Activated T-cell treated with anti-CD3 and anti-CD28 coated beads, Interleukin-2, amount 50 U/mL, for 4 hours (primary cell): ENCODE measurements around the gene GNAI1. TPM values are rescaled to one million over a fixed set of nuclear protein-coding genes. Genes with fewer than 3 reads are reported as not detected.

Source experiments
- ATAC-seq, 2 donors: fragments of 200-7000 bp; cut with Tn5 transposase; one replicate each; pipeline ENCODE4 v1.10.0; 2021
- DNase-seq: peaks from one replicate; pipeline ENCODE4 v3.0.0-alpha.2; 2020
- H3K27me3 Mint-ChIP-seq: one replicate; pipeline ENCODE4 v1.8.0; 2021; ENCODE audit warnings: low read depth, mixed read lengths
- H3K36me3 Mint-ChIP-seq: one replicate; pipeline ENCODE4 v1.8.0; 2022; ENCODE audit warnings: mixed read lengths; ENCODE audit not compliant: insufficient read depth
- H3K4me1 Mint-ChIP-seq: one replicate; pipeline ENCODE4 v1.8.0; 2021; ENCODE audit warnings: low read depth, mixed read lengths
- H3K4me3 Mint-ChIP-seq: one replicate; pipeline ENCODE4 v1.8.0; 2021; ENCODE audit warnings: mild to moderate bottlenecking, moderate library complexity, mixed read lengths
- H3K9me3 Mint-ChIP-seq: one replicate; pipeline ENCODE4 v1.8.0; 2021; ENCODE audit warnings: mixed read lengths
- total RNA-seq, 3 donors: library from RNA; stranded (reverse); gene quantifications; one replicate each; pipeline ENCODE4 v1.2.1, GENCODE V29; 2021

Gene GNAI1
- total RNA-seq, 3 donors from 2014 or later, result 2.0 to 7.2 (median 3.8) TPM

GRCh38 chr7:80253237-80253636 lies 118.6 kb downstream of the GNAI1 start:
- Mint-ChIP-seq H3K27me3 (no peaks in the 10 kb centered on the region), H3K9me3 (peaks cover 7% of the 10 kb centered on the region), H3K4me3 (no peak overlapping the region), H3K4me1 (no peaks in the 10 kb centered on the region), H3K36me3 (no peaks in the 10 kb centered on the region)
- ATAC-seq (no peak), DNase-seq (no peak)

- Mint-ChIP-seq H3K9me3 (peaks cover 7% of the 10 kb centered on the region), H3K4me1 (no peaks in the 10 kb centered on the region), H3K27me3 (no peaks in the 10 kb centered on the region), H3K4me3 (no peak overlapping the region), H3K36me3 (no peaks in the 10 kb centered on the region)
- DNase-seq, result no peak
- no peak for ATAC-seq
Measured at GRCh38 chr7:80253653-80254052, 119.0 kb downstream of the GNAI1 start.

GRCh38 chr7:80255656-80256055 lies 121.0 kb downstream of the GNAI1 start:
- Mint-ChIP-seq H3K9me3 (peaks cover 14% of the 10 kb centered on the region), H3K36me3 (no peaks in the 10 kb centered on the region), H3K4me3 (no peak overlapping the region), H3K4me1 (no peaks in the 10 kb centered on the region), H3K27me3 (no peaks in the 10 kb centered on the region)
- ATAC-seq (no peak), DNase-seq (no peak)

GRCh38 chr7:80257756-80258155 lies 123.1 kb downstream of the GNAI1 start:
- ATAC-seq (no peak), DNase-seq (no peak)
- no peaks in the 10 kb centered on the region for H3K27me3 Mint-ChIP-seq
- H3K4me3 Mint-ChIP-seq, result no peak overlapping the region
- H3K9me3 Mint-ChIP-seq, result peaks cover 14% of the 10 kb centered on the region
- H3K36me3 Mint-ChIP-seq, result no peaks in the 10 kb centered on the region
- no peaks in the 10 kb centered on the region for H3K4me1 Mint-ChIP-seq

- no peak for DNase-seq
- ATAC-seq, result no peak
- Mint-ChIP-seq H3K4me1 (no peaks in the 10 kb centered on the region), H3K36me3 (no peaks in the 10 kb centered on the region), H3K9me3 (peaks cover 10% of the 10 kb centered on the region), H3K4me3 (no peak overlapping the region), H3K27me3 (no peaks in the 10 kb centered on the region)
Measured at GRCh38 chr7:80260606-80261005, 126.0 kb downstream of the GNAI1 start.

GRCh38 chr7:80263333-80263732 lies 128.7 kb downstream of the GNAI1 start:
- no peak for DNase-seq
- no peaks in the 10 kb centered on the region for H3K27me3 Mint-ChIP-seq
- H3K4me1 Mint-ChIP-seq, result no peaks in the 10 kb centered on the region
- no peak overlapping the region for H3K4me3 Mint-ChIP-seq
- peaks cover 7% of the 10 kb centered on the region for H3K9me3 Mint-ChIP-seq
- no peak for ATAC-seq
- H3K36me3 Mint-ChIP-seq, result no peaks in the 10 kb centered on the region

GRCh38 chr7:80263821-80264220 lies 129.2 kb downstream of the GNAI1 start:
- H3K36me3 Mint-ChIP-seq, result no peaks in the 10 kb centered on the region
- peaks cover 7% of the 10 kb centered on the region for H3K9me3 Mint-ChIP-seq
- ATAC-seq (no peak), DNase-seq (no peak)
- H3K4me3 Mint-ChIP-seq, result no peak overlapping the region
- H3K27me3 Mint-ChIP-seq, result no peaks in the 10 kb centered on the region
- no peaks in the 10 kb centered on the region for H3K4me1 Mint-ChIP-seq

GRCh38 chr7:80264769-80265495 lies 130.3 kb downstream of the GNAI1 start:
- no peaks in the 10 kb centered on the region for H3K4me1 Mint-ChIP-seq
- H3K4me3 Mint-ChIP-seq, result no peak overlapping the region
- H3K9me3 Mint-ChIP-seq, result peaks cover 5% of the 10 kb centered on the region
- DNase-seq (no peak), ATAC-seq (no peak)
- H3K36me3 Mint-ChIP-seq, result no peaks in the 10 kb centered on the region
- H3K27me3 Mint-ChIP-seq, result no peaks in the 10 kb centered on the region

- peaks cover 5% of the 10 kb centered on the region for H3K9me3 Mint-ChIP-seq
- no peaks in the 10 kb centered on the region for H3K27me3 Mint-ChIP-seq
- no peak overlapping the region for H3K4me3 Mint-ChIP-seq
- DNase-seq, result no peak
- no peaks in the 10 kb centered on the region for H3K4me1 Mint-ChIP-seq
- no peak for ATAC-seq
- no peaks in the 10 kb centered on the region for H3K36me3 Mint-ChIP-seq
Measured at GRCh38 chr7:80272560-80273239, 138.1 kb downstream of the GNAI1 start.

- H3K36me3 Mint-ChIP-seq, result no peaks in the 10 kb centered on the region
- ATAC-seq (no peak), DNase-seq (no peak)
- no peaks in the 10 kb centered on the region for H3K27me3 Mint-ChIP-seq
- H3K9me3 Mint-ChIP-seq, result peaks cover 5% of the 10 kb centered on the region
- no peaks in the 10 kb centered on the region for H3K4me1 Mint-ChIP-seq
- no peak overlapping the region for H3K4me3 Mint-ChIP-seq
Measured at GRCh38 chr7:80273327-80273726, 138.7 kb downstream of the GNAI1 start.

- H3K27me3 Mint-ChIP-seq, result no peaks in the 10 kb centered on the region
- no peaks in the 10 kb centered on the region for H3K36me3 Mint-ChIP-seq
- ATAC-seq (no peak), DNase-seq (no peak)
- no peak overlapping the region for H3K4me3 Mint-ChIP-seq
- no peaks in the 10 kb centered on the region for H3K4me1 Mint-ChIP-seq
- H3K9me3 Mint-ChIP-seq, result no peaks in the 10 kb centered on the region
Measured at GRCh38 chr7:80275192-80275605, 140.6 kb downstream of the GNAI1 start.
